GM10248 (cell line): ENCODE data around the gene FHIT.

ENCODE experiments used
- CTCF ChIA-PET: fragments of 300-600 bp; sonication (Branson Sonifier 250); formaldehyde crosslinking; extraction: SDS; loops from one replicate; lab custom pipeline; 2021; ENCODE audit warnings: antibody characterized with exemption; lab: Yijun Ruan, JAX
- POLR2A ChIA-PET: fragments of 350-650 bp; sonication (Branson Sonifier 250); formaldehyde crosslinking; extraction: SDS; loops from one replicate; lab custom pipeline; 2020; ENCODE audit warnings: antibody characterized with exemption; lab: Yijun Ruan, JAX
- DNase-seq: peaks from one replicate; pipeline ENCODE4 v3.0.0; 2012; ENCODE audit errors: extremely low spot score
- CTCF ChIP-seq: IDR thresholded peaks from 2 replicates; pipeline ENCODE4 v1.5.1; 2012; ENCODE audit warnings: mild to moderate bottlenecking, low read depth; ENCODE audit errors: extremely low read depth, missing control alignments, control extremely low read depth

The FHIT gene

GRCh38 chr3:60081381-60082095, 1169.7 kb downstream of the FHIT start:
- CTCF ChIA-PET, result interaction anchor here (1.2 kb wide), 1 partner anchor 25 kb away, joined by 3 read pairs; no protein-coding TSS in a partner anchor
- peak; percentile 5 for DNase-seq
- POLR2A ChIA-PET, result no interaction called here
- no peak for TF ChIP-seq CTCF

GRCh38 chr3:60080648-60081047, 1170.6 kb downstream of the FHIT start:
- CTCF ChIA-PET, result no interaction called here
- POLR2A ChIA-PET, result no interaction called here
- TF ChIP-seq CTCF, result no peak
- DNase-seq, result no peak

GRCh38 chr3:60079076-60079475, 1172.2 kb downstream of the FHIT start:
- peak; percentile 12 for TF ChIP-seq CTCF
- DNase-seq, result peak; percentile 8
- CTCF ChIA-PET, result interaction anchor here (0.9 kb wide), 1 partner anchor 14 kb away, joined by 3 read pairs; no protein-coding TSS in a partner anchor
- POLR2A ChIA-PET, result no interaction called here

GRCh38 chr3:60076331-60076730, 1174.9 kb downstream of the FHIT start:
- DNase-seq, result no peak
- ChIA-PET CTCF (no interaction called here), POLR2A (no interaction called here)
- no peak for TF ChIP-seq CTCF

GRCh38 chr3:60073942-60074341, 1177.3 kb downstream of the FHIT start:
- CTCF ChIA-PET, result no interaction called here
- DNase-seq, result no peak
- POLR2A ChIA-PET, result no interaction called here
- no peak for TF ChIP-seq CTCF

GRCh38 chr3:60073228-60073627, 1178.0 kb downstream of the FHIT start:
- no peak for DNase-seq
- POLR2A ChIA-PET, result no interaction called here

More at GRCh38 chr3:60073228-60073627, 1178.0 kb downstream of the FHIT start:
- TF ChIP-seq CTCF, result no peak
- CTCF ChIA-PET, result no interaction called here
